ENCODE measurements around the gene FN1. TPM values are rescaled to one million over a fixed set of nuclear protein-coding genes. Genes with fewer than 3 reads are reported as not detected.

FN1 gene
- total RNA-seq, 1 experiment from 2014 or later, result 11.1 TPM

- Histone ChIP-seq H3K27me3 (ENCODE audit: insufficient read depth, low read length) (no peaks in the 10 kb centered on the region), H3K4me2 (ENCODE audit: low read length) (no peak overlapping the region), H4K20me1 (ENCODE audit: insufficient read depth) (no peaks in the 10 kb centered on the region; the same call in 1 of the 2 replicates), H3K9me3 (ENCODE audit: control insufficient read depth in 1 of 2, insufficient read depth in 1 of 2, low read depth in 1 of 2, low read length in 2 of 2) (no peaks in the 10 kb centered on the region), H3K9ac (ENCODE audit: low read length) (no peak overlapping the region), H3K9me2 (ENCODE audit: insufficient read depth) (no peaks in the 10 kb centered on the region), H3K4me1 (ENCODE audit: control insufficient read depth in 1 of 2, insufficient read depth in 2 of 2, low read length in 2 of 2) (no peaks in the 10 kb centered on the region), H3K36me3 (ENCODE audit: control insufficient read depth in 1 of 2, insufficient read depth in 2 of 2, low read length in 2 of 2) (no peaks in the 10 kb centered on the region), H3K79me2 (ENCODE audit: insufficient read depth, low read length) (no peaks in the 10 kb centered on the region), H3K4me3 (replicated peaks in 1 of 2; ENCODE audit: low read depth in 1 of 2, low read length in 2 of 2) (no peak overlapping the region), H2AFZ (ENCODE audit: low read depth, low read length, poor library complexity, severe bottlenecking) (no peak overlapping the region), H3K27ac (ENCODE audit: low read depth, low read length) (no peak overlapping the region)
- no peak for DNase-seq (ENCODE audit: low read depth, low spot score)
- TF ChIP-seq SIN3A (IDR thresholded peaks at IDR 0.05; ENCODE audit: low read depth), result no peak
- TF ChIP-seq POLR2AphosphoS5 (IDR thresholded peaks at IDR 0.05; ENCODE audit: low read depth, low read length), result no peak
- no peak for TF ChIP-seq CEBPB (IDR thresholded peaks at IDR 0.05; ENCODE audit: low read depth)
- no peak for TF ChIP-seq EZH2phosphoT487 (IDR thresholded peaks at IDR 0.05; ENCODE audit: borderline replicate concordance)
- no peak for TF ChIP-seq CBX3 (IDR thresholded peaks at IDR 0.05; ENCODE audit: low read depth)
- TF ChIP-seq ZFX (IDR thresholded peaks at IDR 0.05), result no peak
- TF ChIP-seq EGR1 (IDR thresholded peaks at IDR 0.05; ENCODE audit: low read depth), result no peak
- no peak for TF ChIP-seq POLR2A (IDR thresholded peaks at IDR 0.05; ENCODE audit: borderline replicate concordance, extremely low read depth, insufficient read depth, insufficient read length)
- TF ChIP-seq ATF3 (IDR thresholded peaks at IDR 0.05), result no peak
- TF ChIP-seq SRF (IDR thresholded peaks at IDR 0.05; ENCODE audit: low read depth), result no peak
- no peak for TF ChIP-seq REST (IDR thresholded peaks at IDR 0.05; ENCODE audit: low read depth)
- no peak for TF ChIP-seq TCF7L2 (IDR thresholded peaks at IDR 0.05; ENCODE audit: borderline replicate concordance, extremely low read depth, insufficient read depth, insufficient read length)
- no peak for TF ChIP-seq JUND (IDR thresholded peaks at IDR 0.05)
- TF ChIP-seq RAD21 (IDR thresholded peaks at IDR 0.05; ENCODE audit: low read depth), result no peak
- TF ChIP-seq MAX (IDR thresholded peaks at IDR 0.05), result no peak
- TF ChIP-seq EZH2 (IDR thresholded peaks at IDR 0.05), result no peak
- POLR2A ChIA-PET, result no interaction called here
- ATAC-seq, result no peak
- CTCF ChIA-PET, result no interaction called here
- RAD21 ChIA-PET (ENCODE audit: low non-redundant PET in 1 of 2, low total read pairs in 2 of 2, uncharacterized antibody in 2 of 2, unreplicated experiment in 2 of 2), result no interaction called here
- no TSS peak for BruUV-seq (replicated peaks)
- intact Hi-C loops (cut with micrococcal nuclease), result no loop called here
Observed at GRCh38 chr2:215479121-215479520, 43.3 kb upstream of the FN1 start.
